Medulla oblongata (tissue), 1 donor: ENCODE data around the gene BCS1L.
A peak's percentile ranks its signal among the peaks of the same experiment; 100 is the strongest.

Experiments used
- DNase-seq: peaks from one replicate; pipeline ENCODE4 v3.0.0-alpha.2; 2015; ENCODE audit errors: extremely low spot score

Gene BCS1L, protein sequence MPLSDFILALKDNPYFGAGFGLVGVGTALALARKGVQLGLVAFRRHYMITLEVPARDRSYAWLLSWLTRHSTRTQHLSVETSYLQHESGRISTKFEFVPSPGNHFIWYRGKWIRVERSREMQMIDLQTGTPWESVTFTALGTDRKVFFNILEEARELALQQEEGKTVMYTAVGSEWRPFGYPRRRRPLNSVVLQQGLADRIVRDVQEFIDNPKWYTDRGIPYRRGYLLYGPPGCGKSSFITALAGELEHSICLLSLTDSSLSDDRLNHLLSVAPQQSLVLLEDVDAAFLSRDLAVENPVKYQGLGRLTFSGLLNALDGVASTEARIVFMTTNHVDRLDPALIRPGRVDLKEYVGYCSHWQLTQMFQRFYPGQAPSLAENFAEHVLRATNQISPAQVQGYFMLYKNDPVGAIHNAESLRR

GRCh38 chr2:218659258-218659987 is at the start of gene BCS1L, which contains the start of gene ZNF142:
Gene BCS1L, plus strand, starts transcription at chr2:218659683. Its CDS starts 1,305 bp downstream, at chr2:218660988.
Gene ZNF142, minus strand, starts transcription at chr2:218659623. Its CDS starts 3,194 bp downstream, at chr2:218656429.
- DNase-seq, result peak; percentile 95

- no peak for DNase-seq
These were observed 43.6 kb upstream of the BCS1L start for GRCh38 chr2:218615868-218616315.

- no peak for DNase-seq
These were observed 41.2 kb upstream of the BCS1L start for GRCh38 chr2:218618102-218618860.

- DNase-seq, result no peak
These were observed 38.5 kb upstream of the BCS1L start for GRCh38 chr2:218621007-218621406.

GRCh38 chr2:218622606-218623365 is 36.7 kb upstream of the BCS1L start:
- DNase-seq, result no peak

DNA sequence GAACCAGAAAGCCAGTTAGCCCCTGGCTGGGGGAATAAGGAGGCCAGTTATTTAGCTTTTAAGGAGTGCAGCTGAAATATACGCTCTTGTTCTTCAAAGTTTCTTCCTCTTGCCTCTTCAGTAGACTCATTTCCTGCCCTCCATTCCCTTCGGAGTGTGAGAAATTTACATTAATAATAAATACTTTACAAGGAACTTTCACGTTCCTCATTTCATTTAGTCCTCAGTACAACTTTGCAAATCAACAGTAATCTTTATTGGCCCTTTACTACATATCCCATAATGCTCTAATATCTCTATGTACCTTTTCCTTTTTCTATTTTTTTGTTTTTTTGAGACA is 36.1 kb upstream of the BCS1L start:
- no peak for DNase-seq

DNA sequence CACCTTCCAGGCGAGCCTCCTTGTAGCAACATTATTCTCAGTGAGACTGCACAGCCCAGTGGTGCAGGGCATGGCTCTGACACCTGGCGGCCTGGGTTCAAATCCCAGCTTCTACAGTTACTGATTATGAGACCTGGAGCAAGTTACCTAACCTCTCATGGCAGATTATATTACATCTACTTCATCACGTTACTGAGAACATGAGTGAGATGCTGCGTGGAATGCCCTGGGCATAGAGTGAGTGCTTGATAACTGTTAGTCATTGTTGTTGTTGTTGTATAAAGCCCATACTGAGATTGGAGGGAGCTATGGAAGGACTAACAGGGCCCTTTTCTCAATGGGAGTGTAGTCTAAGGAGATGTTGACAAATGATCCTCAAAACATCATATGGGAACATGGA is 33.1 kb upstream of the BCS1L start:
- no peak for DNase-seq

DNA sequence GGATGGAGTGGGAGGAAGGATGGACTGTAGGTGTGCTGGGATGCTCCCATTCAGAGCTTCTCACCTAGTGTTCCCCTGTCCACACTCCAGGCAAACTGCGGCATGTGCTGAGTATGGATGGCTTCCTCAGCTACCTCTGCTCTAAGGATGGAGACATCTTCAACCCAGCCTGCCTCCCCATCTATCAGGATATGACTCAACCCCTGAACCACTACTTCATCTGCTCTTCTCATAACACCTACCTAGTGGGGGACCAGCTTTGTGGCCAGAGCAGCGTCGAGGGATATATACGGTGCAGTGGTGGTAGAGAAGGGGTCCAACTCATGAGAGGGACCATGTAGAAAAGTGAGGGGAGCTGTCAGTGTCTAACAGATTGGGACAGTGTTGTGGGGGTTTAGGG is 31.5 kb upstream of the BCS1L start:
- no peak for DNase-seq

DNA sequence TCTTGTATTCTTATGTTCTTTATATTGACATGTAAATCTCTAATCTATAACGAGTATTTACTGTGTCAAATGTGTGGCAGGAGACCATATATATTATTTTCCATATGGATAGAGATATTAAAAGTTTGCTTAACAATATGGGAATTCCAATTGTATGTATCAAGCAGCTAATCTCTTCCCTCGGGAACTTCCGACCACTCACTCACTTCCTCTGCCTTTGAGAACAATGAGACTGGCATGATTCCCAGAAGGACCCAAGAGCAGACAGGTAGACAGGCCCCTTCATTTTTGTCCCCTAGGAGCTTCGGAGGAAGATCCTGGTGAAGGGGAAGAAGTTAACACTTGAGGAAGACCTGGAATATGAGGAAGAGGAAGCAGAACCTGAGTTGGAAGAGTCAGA is 27.6 kb upstream of the BCS1L start:
- DNase-seq, result no peak

- DNase-seq, result no peak
These were observed 23.8 kb upstream of the BCS1L start for GRCh38 chr2:218635719-218636118.

GRCh38 chr2:218638372-218638771 is 21.1 kb upstream of the BCS1L start:
- no peak for DNase-seq

- DNase-seq, result no peak
These were observed 17.3 kb upstream of the BCS1L start for GRCh38 chr2:218642121-218642656.

- DNase-seq, result no peak
These were observed 16.7 kb upstream of the BCS1L start for GRCh38 chr2:218642786-218643185.

DNA sequence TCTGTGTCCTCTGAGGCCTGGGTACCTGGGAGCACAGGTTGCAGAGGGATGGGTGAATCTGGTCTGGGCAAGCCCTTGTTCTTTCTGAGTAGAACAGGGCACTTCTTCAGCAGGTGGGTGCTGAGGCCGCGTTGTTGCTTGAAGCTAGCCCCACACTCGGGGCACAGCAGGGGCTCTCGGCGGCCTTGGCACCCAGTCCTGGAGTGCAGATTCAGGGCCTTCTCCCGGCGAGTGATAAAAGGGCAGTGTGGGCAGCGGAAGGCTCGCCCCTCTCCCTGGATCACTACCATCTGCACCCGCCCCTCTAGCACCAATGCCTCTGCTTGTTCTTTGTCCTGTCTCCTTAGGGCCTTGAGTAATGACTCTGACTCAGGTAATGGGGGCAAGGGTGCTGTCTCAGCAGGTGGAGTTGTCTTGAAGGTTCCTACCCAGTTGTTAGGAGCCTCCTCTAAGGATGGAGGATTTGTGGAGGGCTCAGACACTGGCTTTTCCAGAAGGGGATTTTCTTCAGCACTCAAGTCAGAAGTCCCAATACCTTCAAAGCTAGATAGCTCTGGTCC is 15.7 kb upstream of the BCS1L start:
- no peak for DNase-seq

DNA sequence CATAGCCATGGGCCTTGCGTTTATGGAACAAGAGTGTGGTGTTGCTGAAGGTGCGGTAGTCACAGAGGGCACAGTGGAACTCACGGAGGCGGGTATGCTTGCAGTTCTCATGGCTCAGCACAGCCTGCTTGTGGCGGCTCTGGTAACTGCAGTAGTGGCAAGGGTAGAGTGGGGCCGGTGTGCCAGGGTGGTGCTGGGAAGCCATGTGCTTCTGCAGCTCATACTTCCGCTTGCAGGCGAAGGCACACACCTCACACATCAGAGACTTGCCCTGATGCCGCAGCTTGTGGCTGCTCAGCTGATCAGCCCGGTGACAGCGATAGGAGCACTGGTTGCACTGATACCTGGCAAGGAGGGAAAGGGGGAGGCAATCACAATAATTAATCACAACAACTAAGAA is 14.8 kb upstream of the BCS1L start:
- DNase-seq, result no peak

- no peak for DNase-seq
These were observed 14.4 kb upstream of the BCS1L start for GRCh38 chr2:218645126-218645525.

DNA sequence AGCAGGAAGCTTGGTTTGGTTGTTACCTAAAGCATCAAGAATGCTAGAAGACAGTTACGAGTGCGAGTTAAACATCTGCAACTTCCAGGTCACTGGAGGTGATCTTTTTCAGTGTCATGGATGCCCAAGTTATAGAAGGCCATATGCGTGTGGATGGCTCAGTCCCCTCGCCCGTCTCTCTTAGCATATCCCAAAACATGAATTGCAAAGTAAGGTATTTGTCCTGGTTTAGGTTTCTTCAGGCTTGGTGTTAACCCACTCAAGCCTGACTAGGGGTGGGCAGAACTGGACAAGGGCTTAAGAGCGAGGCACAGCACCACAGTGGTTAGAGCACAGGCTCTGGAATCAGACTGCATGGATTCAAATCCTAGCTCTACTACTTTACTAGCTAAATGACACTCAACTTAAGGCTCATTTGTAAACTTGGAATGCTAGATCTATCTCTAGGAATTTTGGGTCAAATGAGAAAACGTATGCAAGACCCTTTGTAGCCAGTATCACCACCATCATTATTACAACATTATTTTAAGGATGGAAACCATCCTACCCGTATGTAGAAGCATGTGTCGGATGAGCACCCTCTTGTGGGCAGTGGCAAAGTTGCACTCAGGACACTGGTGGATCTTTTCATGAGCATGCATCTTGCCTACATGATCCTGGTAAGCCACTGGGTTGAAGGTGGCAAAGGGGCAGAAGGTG is 11.2 kb upstream of the BCS1L start:
- DNase-seq, result peak; percentile 59

DNA sequence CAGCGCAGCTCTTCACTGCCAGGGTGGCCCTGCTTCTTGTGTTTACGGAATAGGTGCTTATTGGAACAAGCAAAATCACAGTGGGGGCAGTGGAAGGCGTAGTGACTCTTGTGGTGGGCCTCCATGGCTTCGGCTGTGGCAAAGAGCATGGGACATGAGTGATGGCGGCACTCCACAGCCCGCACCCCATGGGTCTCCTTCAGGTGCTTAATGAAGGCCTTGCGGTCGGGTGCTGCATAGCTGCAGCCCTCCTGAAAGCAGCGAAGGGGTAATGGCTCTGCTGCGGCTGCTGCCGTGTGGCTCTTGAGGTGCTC is 10.7 kb upstream of the BCS1L start:
- DNase-seq, result no peak

GRCh38 chr2:218655751-218656150 is 3.7 kb upstream of the BCS1L start:
- DNase-seq, result no peak

- peak; percentile 29 for DNase-seq
These were observed 719 bp upstream of the BCS1L start for GRCh38 chr2:218658671-218659257.
